ENCODE results near the gene GRK1.
"Not testable (repeated sequence)": the region's sequence is repeated elsewhere in the genome, so short reads cannot be mapped to it uniquely, and the experiment has no call there.

GRCh38 chr13:113725329-113726105, 58.5 kb downstream of the GRK1 start:
- not testable (repeated sequence) for TF ChIP-seq CTCF (IDR thresholded peaks at IDR 0.05; ENCODE audit: insufficient read depth, low read length, poor library complexity, severe bottlenecking); EZH2phosphoT487 (conservative IDR thresholded peaks at IDR 0.05; ENCODE audit: low read length)

All from SU-DHL-6 (cell line).